PC-9 (cell line): Measurements from ENCODE around the gene SKIL.

ENCODE experiments used
- CTCF ChIP-seq: fragments of 200-600 bp; sonication (generic); conservative IDR thresholded peaks from 2 replicates; pipeline ENCODE4 v1.6.1; 2017; ENCODE audit warnings: mixed run types, antibody characterized with exemption, mild to moderate bottlenecking, moderate library complexity
- EZH2 ChIP-seq: fragments of 200-600 bp; sonication (generic); IDR thresholded peaks from 2 replicates; pipeline ENCODE4 v1.8.0; 2017; ENCODE audit warnings: antibody characterized with exemption, low read depth

- TF ChIP-seq CTCF: peak; percentile 58
- no peak for TF ChIP-seq EZH2
Measured at GRCh38 chr3:170358042-170359010, 811 bp downstream of the SKIL start.
